Measurements from ENCODE around the gene TBCCD1. TPM values are rescaled to one million over a fixed set of nuclear protein-coding genes. Genes with fewer than 3 reads are reported as not detected.

The TBCCD1 gene
- total and polyA plus RNA-seq, 7 donors: 4.6 to 10.8 (median 6.6) TPM

- no peaks in the 10 kb centered on the region for H3K36me3 ChIP-seq (ENCODE audit: insufficient read depth in 1 of 2, low read depth in 1 of 2)
- no peaks in the 10 kb centered on the region for H3K27me3 ChIP-seq (ENCODE audit: insufficient read depth in 3 of 3, low read length in 2 of 3)
- H3K4me3 ChIP-seq: no peak overlapping the region
- ATAC-seq (no peak), DNase-seq (no peak)
- TF ChIP-seq CTCF (IDR thresholded peaks at IDR 0.05): no peak
- intact Hi-C loops (cut with DNase I): no loop called here
- no peaks in the 10 kb centered on the region for H3K4me1 ChIP-seq
- no peaks in the 10 kb centered on the region for H3K9me3 ChIP-seq
- H3K27ac ChIP-seq: no peak overlapping the region
- 46 to 60% (median 49%) methylated on average over 7 of the region's 7 CpGs for WGBS, 3 donors
Measured at GRCh38 chr3:186603159-186603558, 36.0 kb upstream of the TBCCD1 start.

GRCh38 chr3:186600896-186601295 lies 33.8 kb upstream of the TBCCD1 start:
- H3K27me3 ChIP-seq (ENCODE audit: insufficient read depth in 3 of 3, low read length in 2 of 3): no peaks in the 10 kb centered on the region
- DNase-seq (no peak), ATAC-seq (no peak)
- H3K9me3 ChIP-seq: no peaks in the 10 kb centered on the region
- 45 to 65% (median 57%) methylated on average over 3 of the region's 3 CpGs for WGBS, 3 donors
- no peak for TF ChIP-seq CTCF (IDR thresholded peaks at IDR 0.05)
- H3K27ac ChIP-seq: no peak overlapping the region
- intact Hi-C loops (cut with DNase I): no loop called here
- H3K4me3 ChIP-seq: no peak overlapping the region
- no peaks in the 10 kb centered on the region for H3K4me1 ChIP-seq
- no peaks in the 10 kb centered on the region for H3K36me3 ChIP-seq (ENCODE audit: insufficient read depth in 1 of 2, low read depth in 1 of 2)

GRCh38 chr3:186599785-186600166 lies 32.6 kb upstream of the TBCCD1 start:
- WGBS, 3 donors: 84 to 97% (median 92%) methylated on average over 2 of the region's 2 CpGs
- ATAC-seq (no peak), DNase-seq (no peak)
- H3K4me3 ChIP-seq: no peak overlapping the region
- H3K27me3 ChIP-seq (ENCODE audit: insufficient read depth in 3 of 3, low read length in 2 of 3): no peaks in the 10 kb centered on the region
- TF ChIP-seq CTCF (IDR thresholded peaks at IDR 0.05): no peak
- H3K9me3 ChIP-seq: no peaks in the 10 kb centered on the region
- H3K27ac ChIP-seq: no peak overlapping the region
- H3K4me1 ChIP-seq: no peaks in the 10 kb centered on the region
- intact Hi-C loops (cut with DNase I): no loop called here
- no peaks in the 10 kb centered on the region for H3K36me3 ChIP-seq (ENCODE audit: insufficient read depth in 1 of 2, low read depth in 1 of 2)

- WGBS, 3 donors: 78 to 87% (median 78%) methylated on average over 12 of the region's 12 CpGs
- no peaks in the 10 kb centered on the region for H3K9me3 ChIP-seq
- ATAC-seq: no peak
- H3K27ac ChIP-seq: no peak overlapping the region
- H3K4me1 ChIP-seq: no peaks in the 10 kb centered on the region
- no peak overlapping the region for H3K4me3 ChIP-seq
- intact Hi-C loops (cut with DNase I): no loop called here
- no peak for TF ChIP-seq CTCF (IDR thresholded peaks at IDR 0.05)
- DNase-seq: no peak
- no peaks in the 10 kb centered on the region for H3K27me3 ChIP-seq (ENCODE audit: insufficient read depth in 3 of 3, low read length in 2 of 3)
- no peaks in the 10 kb centered on the region for H3K36me3 ChIP-seq (ENCODE audit: insufficient read depth in 1 of 2, low read depth in 1 of 2)
Measured at GRCh38 chr3:186599142-186599784, 32.1 kb upstream of the TBCCD1 start.

GRCh38 chr3:186598794-186599141 lies 31.6 kb upstream of the TBCCD1 start:
- Histone ChIP-seq H3K4me3 (no peak overlapping the region), H3K27me3 (ENCODE audit: insufficient read depth in 3 of 3, low read length in 2 of 3) (no peaks in the 10 kb centered on the region), H3K9me3 (no peaks in the 10 kb centered on the region), H3K27ac (no peak overlapping the region), H3K36me3 (ENCODE audit: insufficient read depth in 1 of 2, low read depth in 1 of 2) (no peaks in the 10 kb centered on the region), H3K4me1 (no peaks in the 10 kb centered on the region)
- DNase-seq (no peak), ATAC-seq (no peak)
- no peak for TF ChIP-seq CTCF (IDR thresholded peaks at IDR 0.05)
- intact Hi-C loops (cut with DNase I): no loop called here
- 84 to 91% (median 84%) methylated on average over 4 of the region's 4 CpGs for WGBS, 3 donors
